HFFc6 (cell line): ENCODE measurements around the gene CTF1. TPM values are rescaled to one million over a fixed set of nuclear protein-coding genes. Genes with fewer than 3 reads are reported as not detected.
A peak's percentile ranks its signal among the peaks of the same experiment; 100 is the strongest.
"Not testable (repeated sequence)": the region's sequence is repeated elsewhere in the genome, so short reads cannot be mapped to it uniquely, and the experiment has no call there.

Experiments
- DNase-seq: peaks from one replicate; pipeline ENCODE4 v3.0.0-alpha.2; 2018
- H3K27ac Mint-ChIP-seq: 2 replicates; pipeline ENCODE4 v1.8.0; 2020; ENCODE audit warnings: mild to moderate bottlenecking, mixed read lengths
- H3K27me3 Mint-ChIP-seq: 2 replicates; pipeline ENCODE4 v1.8.0; 2021; ENCODE audit warnings: mild to moderate bottlenecking, moderate library complexity, mixed read lengths; ENCODE audit not compliant: insufficient read depth
- H3K36me3 Mint-ChIP-seq: 2 replicates; pipeline ENCODE4 v1.8.0; 2021; ENCODE audit warnings: low read depth, mixed read lengths
- H3K4me1 Mint-ChIP-seq: 2 replicates; pipeline ENCODE4 v1.8.0; 2020; ENCODE audit warnings: low read depth, mixed read lengths
- H3K4me3 Mint-ChIP-seq: 2 replicates; pipeline ENCODE4 v1.8.0; 2020; ENCODE audit warnings: mild to moderate bottlenecking, moderate library complexity, mixed read lengths
- H3K9me3 Mint-ChIP-seq: 2 replicates; pipeline ENCODE4 v1.8.0; 2020; ENCODE audit warnings: mild to moderate bottlenecking, mixed read lengths
- CTCF ChIP-seq: fragments of 200-600 bp; sonication (generic); IDR thresholded peaks from 2 replicates; pipeline ENCODE4 v1.5.0; 2021; ENCODE audit warnings: antibody characterized with exemption, mild to moderate bottlenecking
- total RNA-seq, 6 experiments: library from RNA; stranded (reverse); fragmentation: NEBNext Ultra II Directional; extraction: Animal tissue kit (Norgen Biotek cat#: 25700); gene quantifications; 2 replicates in 1 of 6; 3 replicates in 5 of 6; pipeline ENCODE4 v1.2.3, GENCODE V29; 2021

The CTF1 gene
- total RNA-seq, 6 experiments from 2014 or later = 12.0 to 16.3 (median 14.0) TPM

GRCh38 chr16:30888856-30889499 lies 7.4 kb upstream of the CTF1 start:
- DNase-seq = no peak
- TF ChIP-seq CTCF = no peak
- H3K36me3 Mint-ChIP-seq = peaks cover 28% of the 10 kb centered on the region
- H3K4me3 Mint-ChIP-seq = no peak overlapping the region
- no peak overlapping the region; the same call in 1 of the 2 replicates for H3K27ac Mint-ChIP-seq
- no peaks in the 10 kb centered on the region for H3K9me3 Mint-ChIP-seq
- H3K27me3 Mint-ChIP-seq = peaks cover 3% of the 10 kb centered on the region; the same call in 1 of the 2 replicates
- peaks cover 11% of the 10 kb centered on the region for H3K4me1 Mint-ChIP-seq

- Mint-ChIP-seq H3K36me3 (peaks cover 28% of the 10 kb centered on the region), H3K4me1 (peaks cover 17% of the 10 kb centered on the region), H3K9me3 (no peaks in the 10 kb centered on the region), H3K27me3 (peaks cover 3% of the 10 kb centered on the region; the same call in 1 of the 2 replicates), H3K4me3 (no peak overlapping the region), H3K27ac (peak overlapping the region; percentile 19; the same call in 1 of the 2 replicates)
- no peak for DNase-seq
- no peak for TF ChIP-seq CTCF
Observed at GRCh38 chr16:30889721-30890120, 6.7 kb upstream of the CTF1 start.

DNA sequence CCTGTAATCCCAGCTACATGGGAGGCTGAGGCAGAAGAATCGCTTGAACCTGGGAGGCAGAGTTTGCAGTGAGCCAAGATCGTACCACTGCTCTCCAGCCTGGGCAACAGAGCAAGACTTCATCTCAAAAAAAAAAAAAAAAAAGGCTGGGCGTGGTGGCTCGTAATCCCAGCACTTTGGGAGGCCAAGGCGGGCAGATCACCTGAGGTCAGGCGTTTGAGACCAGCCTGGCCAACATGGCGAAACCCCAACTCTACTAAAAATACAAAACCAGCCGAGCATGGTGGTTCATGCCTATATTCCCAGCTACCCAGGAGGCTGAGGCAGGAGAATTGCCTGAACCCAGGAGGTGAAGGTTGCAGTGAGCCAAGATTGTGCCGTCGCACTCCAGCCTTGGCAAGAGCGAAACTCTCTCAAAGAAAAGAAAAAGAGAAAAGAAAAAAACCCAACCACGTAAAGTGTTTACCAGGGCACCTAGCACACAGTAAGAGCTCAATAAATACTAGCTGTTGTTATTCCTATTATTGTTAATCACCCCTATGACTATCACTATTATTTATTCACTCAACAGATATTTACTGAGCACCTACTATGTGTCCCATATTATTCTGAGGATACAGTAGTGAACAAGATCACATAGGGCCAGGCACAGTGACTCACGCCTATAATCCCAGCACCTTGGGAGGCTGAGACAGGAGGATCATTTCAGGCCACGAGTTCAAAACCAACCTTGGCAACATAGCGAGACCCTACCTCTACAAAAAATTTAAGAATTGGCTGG lies 5.2 kb upstream of the CTF1 start:
- not testable (repeated sequence) for H3K27ac Mint-ChIP-seq, H3K9me3 Mint-ChIP-seq, H3K4me3 Mint-ChIP-seq, H3K27me3 Mint-ChIP-seq, DNase-seq
- H3K4me1 Mint-ChIP-seq = peaks cover 32% of the 10 kb centered on the region
- H3K36me3 Mint-ChIP-seq = peaks cover 28% of the 10 kb centered on the region

DNA sequence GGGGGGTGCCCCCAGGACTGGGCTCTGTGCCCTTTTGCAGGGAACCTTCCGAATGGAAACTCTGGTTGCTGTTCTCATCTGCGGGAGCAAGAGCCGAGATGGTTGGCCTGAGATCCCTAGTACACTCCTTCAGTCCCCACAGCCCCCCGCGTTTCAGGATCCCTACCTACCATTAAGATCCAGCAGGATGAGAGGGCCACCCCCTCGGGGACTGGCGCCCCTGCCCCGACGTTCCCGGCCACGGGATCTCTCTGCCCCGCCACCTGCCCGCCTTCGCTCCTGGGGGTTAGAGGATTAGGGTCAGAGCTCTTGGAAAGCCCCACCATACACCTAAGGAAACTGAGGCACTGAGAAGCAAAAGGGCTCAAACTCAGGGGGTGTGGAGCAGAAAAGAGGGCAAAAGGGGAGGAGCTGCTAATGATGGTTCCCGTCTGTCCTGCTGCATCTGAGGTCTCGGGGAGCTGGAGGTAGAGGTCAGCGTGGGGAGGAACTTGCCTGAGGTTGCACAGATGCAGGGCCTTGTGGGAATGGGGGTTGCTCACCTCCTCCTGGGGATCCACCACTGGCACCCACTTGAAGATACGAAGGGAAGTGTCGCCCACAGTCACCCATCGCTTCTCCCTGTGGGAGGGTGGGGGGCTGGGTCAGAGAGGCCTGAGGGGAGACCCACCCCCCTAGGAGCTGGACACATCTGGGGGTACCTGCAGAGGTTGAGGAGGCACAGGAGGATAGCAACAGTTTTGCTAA lies 3.6 kb upstream of the CTF1 start:
- Mint-ChIP-seq H3K4me1 (peaks cover 43% of the 10 kb centered on the region), H3K9me3 (no peaks in the 10 kb centered on the region), H3K27me3 (peaks cover 6% of the 10 kb centered on the region; the same call in 1 of the 2 replicates), H3K36me3 (peaks cover 28% of the 10 kb centered on the region), H3K4me3 (peak overlapping the region; percentile 94), H3K27ac (peak overlapping the region; percentile 68)
- no peak for DNase-seq
- TF ChIP-seq CTCF = no peak

- no peaks in the 10 kb centered on the region for H3K9me3 Mint-ChIP-seq
- H3K4me3 Mint-ChIP-seq = peak overlapping the region; percentile 94
- no peak for TF ChIP-seq CTCF
- DNase-seq = no peak
- peak overlapping the region; percentile 68 for H3K27ac Mint-ChIP-seq
- peaks cover 6% of the 10 kb centered on the region; the same call in 1 of the 2 replicates for H3K27me3 Mint-ChIP-seq
- H3K36me3 Mint-ChIP-seq = peaks cover 28% of the 10 kb centered on the region
- peaks cover 43% of the 10 kb centered on the region for H3K4me1 Mint-ChIP-seq
Observed at GRCh38 chr16:30893417-30893743, 3.0 kb upstream of the CTF1 start.
